K562 (cell line): Measurements from ENCODE around the gene MPZL1. TPM values are rescaled to one million over a fixed set of nuclear protein-coding genes. Genes with fewer than 3 reads are reported as not detected.
A peak's percentile ranks its signal among the peaks of the same experiment; 100 is the strongest.

Experiments used
- ATAC-seq: fragments of 200-7000 bp; cut with Tn5 transposase; 3 replicates; pipeline ENCODE4 v1.9.1; 2020; ENCODE audit warnings: moderate library complexity
- BruUV-seq: library from RNA; stranded (reverse); fragments of 400-500 nt; replicated peaks from 2 replicates; lab custom pipeline; 2021; lab: Mats Ljungman, UMichigan
- CTCF ChIA-PET: fragments of 300-600 bp; formaldehyde crosslinking; extraction: SDS; loops from one replicate; lab custom pipeline; 2021; ENCODE audit warnings: low intra/inter-chr PET ratio; lab: Yijun Ruan, JAX
- POLR2A ChIA-PET: fragments of 300-600, 350-650 bp; sonication (Branson Sonifier 250); formaldehyde crosslinking; extraction: SDS; loops from one replicate; lab custom pipeline; 2021; ENCODE audit warnings: antibody characterized with exemption, inconsistent platforms; lab: Yijun Ruan, JAX
- DNase-seq, 4 experiments: peaks; one replicate each; pipeline versions ENCODE4 v3.0.0 to v3.0.0-alpha.2; 2011 to 2018; ENCODE audit warnings: low spot score in 3 of 4, mixed read lengths in 3 of 4; ENCODE audit errors: extremely low read depth in 1 of 4
- FAIRE-seq: peaks from 2 replicates; lab custom pipeline; 2011; peaks lifted over from hg19 to GRCh38; lab: Jason Lieb, UNC
- H2AFZ ChIP-seq: 2 replicates; pipeline ENCODE4 v1.6.0; 2011; ENCODE audit warnings: low read depth, low read length, control low read depth, inconsistent platforms
- H3K27ac ChIP-seq: fragments of 200-600 bp; 3 replicates; pipeline ENCODE4 v1.8.0; 2011; ENCODE audit warnings: low read depth, mild to moderate bottlenecking, control low read depth, inconsistent platforms, low read length, moderate library complexity, mixed read lengths; ENCODE audit errors: extremely low read depth
- H3K27me3 ChIP-seq, 2 experiments: fragments of 300-600 bp in 1 of 2; 2 replicates in 1 of 2; 3 replicates in 1 of 2; pipeline versions ENCODE4 v1.6.0 to v1.8.0; 2011; ENCODE audit warnings: inconsistent platforms in 2 of 2, low read length in 2 of 2, mild to moderate bottlenecking in 1 of 2, mixed read lengths in 1 of 2, moderate library complexity in 1 of 2; ENCODE audit not compliant: control insufficient read depth in 2 of 2, insufficient read depth in 2 of 2
- H3K36me3 ChIP-seq: fragments of 300-600 bp; 3 replicates; pipeline ENCODE4 v1.8.0; 2011; ENCODE audit warnings: mild to moderate bottlenecking, low read length, inconsistent platforms; ENCODE audit not compliant: control insufficient read depth, insufficient read depth
- H3K4me1 ChIP-seq, 2 experiments: fragments of 200-600 bp in 1 of 2; replicated peaks in 1 of 2; 2 replicates in 1 of 2; 3 replicates in 1 of 2; pipeline versions ENCODE4 v1.5.1 to v1.8.0; 2011; ENCODE audit warnings: inconsistent platforms in 2 of 2, low read length in 2 of 2, mild to moderate bottlenecking in 1 of 2, mixed read lengths in 1 of 2, moderate library complexity in 1 of 2; ENCODE audit not compliant: control insufficient read depth in 2 of 2, insufficient read depth in 2 of 2
- H3K4me2 ChIP-seq: 2 replicates; pipeline ENCODE4 v1.6.1; 2011; ENCODE audit warnings: low read length, control low read depth, inconsistent platforms, mixed read lengths; ENCODE audit not compliant: insufficient read depth
- H3K4me3 ChIP-seq: fragments of 200-600 bp; sonication (generic), shearing (Covaris generic); 2 replicates; pipeline ENCODE4 v1.5.1; 2016; ENCODE audit warnings: control low read depth, inconsistent platforms
- H3K79me2 ChIP-seq: fragments of 200-600 bp; 3 replicates; pipeline ENCODE4 v1.8.0; 2011; ENCODE audit warnings: low read length, inconsistent platforms; ENCODE audit not compliant: control insufficient read depth, insufficient read depth
- H3K9ac ChIP-seq, 2 experiments: 2 replicates each; pipeline versions ENCODE4 v1.6.0 to v1.6.1; 2011; ENCODE audit warnings: low read depth in 2 of 2, low read length in 2 of 2, control low read depth in 1 of 2, inconsistent platforms in 1 of 2, mild to moderate bottlenecking in 1 of 2, mixed read lengths in 1 of 2; ENCODE audit not compliant: insufficient read depth in 1 of 2
- H3K9me1 ChIP-seq: one replicate; pipeline ENCODE4 v1.6.0; 2011; ENCODE audit warnings: inconsistent platforms, mild to moderate bottlenecking, low read length, moderate library complexity; ENCODE audit not compliant: control insufficient read depth, insufficient read depth
- H3K9me3 ChIP-seq: replicated peaks from 2 replicates; pipeline ENCODE4 v1.5.1; 2011; ENCODE audit warnings: low read depth, low read length, inconsistent platforms; ENCODE audit not compliant: control insufficient read depth, insufficient read depth
- H4K20me1 ChIP-seq: replicated peaks from 2 replicates; pipeline ENCODE4 v1.6.1; 2011; ENCODE audit warnings: low read length, inconsistent platforms, mixed read lengths; ENCODE audit not compliant: control insufficient read depth, insufficient read depth
- CLOCK ChIP-seq: fragments of 250-450 bp; sonication (Bioruptor Pico); IDR thresholded peaks from 2 replicates; pipeline ENCODE4 v1.4.0; 2020; ENCODE audit warnings: mild to moderate bottlenecking, moderate library complexity, borderline replicate concordance
- HDGF ChIP-seq: fragments of 450-650 bp; IDR thresholded peaks from 2 replicates; pipeline ENCODE4 v1.6.1; 2016
- KDM1A ChIP-seq, 2 experiments: fragments of 450-650 bp; IDR thresholded peaks; 2 replicates each; pipeline ENCODE4 v1.6.1; 2016; ENCODE audit warnings: mild to moderate bottlenecking in 2 of 2
- RCOR1 ChIP-seq, 2 experiments: IDR thresholded peaks; 2 replicates each; pipeline ENCODE4 v1.6.1; 2012; ENCODE audit warnings: low read depth in 2 of 2, low read length in 2 of 2, borderline replicate concordance in 1 of 2, improper control_type of control experiment in 1 of 2
- STAT5A ChIP-seq: IDR thresholded peaks from 2 replicates; pipeline ENCODE4 v1.6.1; 2012; ENCODE audit warnings: low read length, inconsistent platforms, borderline replicate concordance
- WGBS: fragments of 100-300 bp; shearing (Covaris generic); methylation state at CpG from one replicate; pipeline ENCODE4 v1.1.6; 2016; ENCODE audit warnings: low coverage, mixed read lengths; ENCODE audit not compliant: insufficient coverage; ENCODE audit errors: missing lambda C conversion rate; 5-methylcytosine and 5-hydroxymethylcytosine counted together
- in situ Hi-C: fragments of 300-500 bp; cut with MboI; formaldehyde crosslinking; loops from 4 replicates; pipeline ENCODE4 v1.15.0; 2018; ENCODE audit warnings: inconsistent platforms, mixed read lengths
- intact Hi-C: fragments of 100-400 bp; cut with micrococcal nuclease; formaldehyde crosslinking; loops from 2 replicates; pipeline ENCODE4 v1.14.2; 2022
- polyA plus RNA-seq, 8 experiments: library from polyadenylated mRNA; depleted of rRNA in 4 of 8; stranded (reverse) in 5 of 8; unstranded in 3 of 8; fragments of >200 nt; fragmentation: Nextera tagmentation in 2 of 8; fragmentation: Illumina TruSeq in 1 of 8; extraction: Ambion mirVana in 2 of 8; extraction: Trizol in 1 of 8; gene quantifications; 2 replicates each; pipeline versions ENCODE4 v1.2.1 to v1.2.3, GENCODE V29; 2011 to 2014; ENCODE audit warnings: inconsistent platforms in 1 of 8, missing spikeins in 1 of 8
- total RNA-seq, 7 experiments: library from RNA; depleted of rRNA in 6 of 7; stranded (reverse); fragments of >200 nt in 6 of 7; fragmentation: Illumina TruSeq in 2 of 7; extraction: Trizol in 2 of 7; gene quantifications; 2 replicates each; pipeline versions ENCODE4 v1.2.1 to v1.2.3, GENCODE V29; 2011 to 2021; ENCODE audit warnings: low replicate concordance in 1 of 7

The MPZL1 gene
- total and polyA plus RNA-seq, 9 of the 15 experiments (the other 6 are each of a cell fraction or from before 2014, with no cell fraction given): 14.5 to 153 (median 66.5) TPM

- H3K79me2 ChIP-seq: peaks cover 71% of the 10 kb centered on the region
- no peaks in the 10 kb centered on the region for H3K27me3 ChIP-seq
- H3K9me1 ChIP-seq: no peaks in the 10 kb centered on the region
- H2AFZ ChIP-seq: no peak overlapping the region
- no peak overlapping the region for H3K4me2 ChIP-seq
- CTCF ChIA-PET: no interaction called here
- H3K4me1 ChIP-seq: peaks cover 7 to 29% of the 10 kb centered on the region in 2 experiments
- no peaks in the 10 kb centered on the region for H3K9me3 ChIP-seq
- no peak for DNase-seq
- in situ Hi-C loops (no loop called here), intact Hi-C loops (no loop called here)
- no peak for ATAC-seq
- BruUV-seq: no TSS peak
- no peak for FAIRE-seq
- no peak overlapping the region for H3K4me3 ChIP-seq
- TF ChIP-seq HDGF: no peak
- TF ChIP-seq RCOR1 (IDR thresholded peaks at IDR 0.05; ENCODE audit: borderline replicate concordance in 1 of 2, low read depth in 2 of 2, low read length in 2 of 2): 0 out of 4 replicates have a peak, but pooled peaks of 1 of the 2 experiments have one; percentile 24
- peak in 1 of 2 experiments; percentile 36; a peak in 2 of 4 replicates for TF ChIP-seq KDM1A (IDR thresholded peaks at IDR 0.05)
- no peak overlapping the region for H3K9ac ChIP-seq
- H3K36me3 ChIP-seq: no peaks in the 10 kb centered on the region
- 0 out of 2 replicates have a peak, but pooled peaks cover 3% of the 10 kb centered on the region for H4K20me1 ChIP-seq
- POLR2A ChIA-PET: interaction anchor here (1.0 to 1.6 kb wide), 7 partner anchors 9 to 124 kb away, joined by 3 to 5 read pairs (median 4); no protein-coding TSS in a partner anchor
- no peak overlapping the region for H3K27ac ChIP-seq
These were observed 30.6 kb downstream of the MPZL1 start for GRCh38 chr1:167752219-167752985.

- intact Hi-C loops (no loop called here), in situ Hi-C loops (no loop called here)
- no peaks in the 10 kb centered on the region for H3K27me3 ChIP-seq
- no peak overlapping the region for H3K9ac ChIP-seq
- no TSS peak for BruUV-seq
- no peaks in the 10 kb centered on the region for H3K9me3 ChIP-seq
- H3K4me3 ChIP-seq: no peak overlapping the region
- POLR2A ChIA-PET: interaction anchor here (0.6 to 0.7 kb wide), 2 partner anchors 21 to 1986 kb away, joined by 3 to 5 read pairs; no protein-coding TSS in a partner anchor
- CTCF ChIA-PET: no interaction called here
- WGBS: 64% methylated on average over 3 of the region's 3 CpGs
- peak; percentile 4; the same call in 1 of the 3 replicates for ATAC-seq
- peaks cover 5% of the 10 kb centered on the region; the same call in 1 of the 3 replicates for H3K36me3 ChIP-seq
- H3K9me1 ChIP-seq: no peaks in the 10 kb centered on the region
- DNase-seq: no peak
- TF ChIP-seq STAT5A: 0 out of 2 replicates have a peak, but pooled peaks have one; percentile 8
- TF ChIP-seq CLOCK (CRISPR knock-in tag): no peak
- H4K20me1 ChIP-seq: 0 out of 2 replicates have a peak, but pooled peaks cover 3% of the 10 kb centered on the region
- H3K4me2 ChIP-seq: no peak overlapping the region
- H3K79me2 ChIP-seq: peaks cover 72% of the 10 kb centered on the region
- no peak for FAIRE-seq
- no peak overlapping the region for H2AFZ ChIP-seq
- H3K27ac ChIP-seq: 0 out of 3 replicates have a peak overlapping the region, but pooled peaks have one; percentile 6
- peaks cover 15 to 44% of the 10 kb centered on the region in 2 experiments for H3K4me1 ChIP-seq
These were observed 33.9 kb downstream of the MPZL1 start for GRCh38 chr1:167755654-167756053.
